Right ventricle myocardium inferior (tissue), 1 donor: ENCODE measurements around the gene WDR27. TPM values are rescaled to one million over a fixed set of nuclear protein-coding genes. Genes with fewer than 3 reads are reported as not detected.
A peak's percentile ranks its signal among the peaks of the same experiment; 100 is the strongest.
"Not testable (repeated sequence)": the region's sequence is repeated elsewhere in the genome, so short reads cannot be mapped to it uniquely, and the experiment has no call there.

Source experiments
- ATAC-seq: fragments of 200-7000 bp; cut with Tn5 transposase; one replicate; pipeline ENCODE4 v1.9.1; 2020; ENCODE audit warnings: mild to moderate bottlenecking, moderate library complexity
- DNase-seq: peaks from one replicate; pipeline ENCODE4 v3.0.0; 2021; ENCODE audit errors: missing footprints
- intact Hi-C: fragments of 100-400 bp; cut with DNase I; formaldehyde crosslinking; loops from one replicate; pipeline ENCODE4 v1.11.0; 2022
- total RNA-seq: library from RNA; stranded (reverse); fragmentation: NEBNext Ultra II Directional; extraction: Animal tissue kit (Norgen Biotek cat#: 25700); gene quantifications from one replicate; pipeline ENCODE4 v1.2.1, GENCODE V29; 2021
- donor health status: DM: no; HTN: yes; CAD: no; lungs with severe emphysema.

Gene WDR27
- total RNA-seq, 1 donor from 2014 or later: 9.6 TPM

DNA sequence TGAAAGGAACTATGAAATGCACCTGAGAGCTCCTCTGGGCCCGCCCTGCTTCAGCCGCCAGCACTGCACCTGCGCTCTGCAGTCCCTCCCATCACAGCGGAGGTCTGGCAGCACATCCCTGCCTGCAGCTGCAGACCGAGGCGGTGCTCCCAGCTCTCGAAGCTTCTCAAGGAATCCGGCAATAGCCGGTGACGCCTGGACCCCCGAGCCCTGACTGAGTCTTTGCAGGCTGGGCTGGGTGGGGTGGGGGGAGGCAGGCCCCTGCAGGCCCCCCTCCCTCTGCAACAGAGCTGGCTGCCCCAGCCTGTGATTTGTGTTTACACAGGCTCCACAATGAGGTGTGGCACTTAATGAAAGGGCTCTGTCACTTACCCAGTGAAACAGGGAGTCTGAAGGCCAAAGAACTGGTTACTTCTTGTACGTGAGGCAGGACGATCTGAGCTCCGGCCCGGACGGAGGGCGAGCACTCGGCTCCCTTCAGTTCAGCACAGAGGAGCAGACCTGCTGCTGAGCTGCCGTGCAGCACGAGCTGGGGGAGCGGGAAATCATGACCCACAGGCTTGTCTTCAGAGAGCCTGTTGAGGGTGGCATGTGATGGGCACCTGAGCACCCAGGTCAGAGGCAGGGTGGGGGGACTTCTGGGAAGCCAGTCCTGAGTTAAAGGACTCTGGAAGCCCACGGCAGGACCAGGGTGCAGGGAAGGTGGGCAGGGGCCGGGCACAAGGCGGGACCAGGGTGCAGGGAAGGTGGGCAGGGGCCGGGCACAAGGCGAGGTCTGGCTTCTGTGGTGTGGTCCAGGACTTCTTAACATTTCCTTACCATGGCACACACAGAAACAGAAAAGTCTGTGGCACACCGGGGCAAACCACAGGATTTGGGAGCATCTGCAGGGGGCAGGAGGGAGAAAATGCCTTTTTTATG lies 255.9 kb downstream of the WDR27 start:
- ATAC-seq: no peak
- DNase-seq: no peak
- intact Hi-C loops: no loop called here

DNA sequence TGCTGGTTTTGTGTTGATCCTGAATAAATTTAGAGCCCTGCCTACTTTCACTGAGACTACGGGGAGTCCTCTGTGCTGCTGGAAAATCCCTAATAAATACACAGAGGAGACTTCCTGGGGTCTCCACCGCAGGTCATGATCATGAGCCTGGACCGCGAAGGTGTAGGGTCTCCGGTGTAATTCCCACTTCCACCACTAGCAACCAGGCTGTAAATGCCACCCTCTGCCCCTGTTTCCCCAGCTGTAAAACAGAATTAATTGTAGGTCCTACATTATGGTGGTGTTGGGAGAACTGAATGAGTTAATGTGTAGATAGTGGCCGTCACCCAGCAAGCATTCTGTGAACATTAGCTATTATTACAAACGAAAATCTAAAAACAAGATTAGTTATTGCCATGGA lies 256.6 kb downstream of the WDR27 start:
- DNase-seq (no peak), ATAC-seq (no peak)
- intact Hi-C loops: no loop called here

DNA sequence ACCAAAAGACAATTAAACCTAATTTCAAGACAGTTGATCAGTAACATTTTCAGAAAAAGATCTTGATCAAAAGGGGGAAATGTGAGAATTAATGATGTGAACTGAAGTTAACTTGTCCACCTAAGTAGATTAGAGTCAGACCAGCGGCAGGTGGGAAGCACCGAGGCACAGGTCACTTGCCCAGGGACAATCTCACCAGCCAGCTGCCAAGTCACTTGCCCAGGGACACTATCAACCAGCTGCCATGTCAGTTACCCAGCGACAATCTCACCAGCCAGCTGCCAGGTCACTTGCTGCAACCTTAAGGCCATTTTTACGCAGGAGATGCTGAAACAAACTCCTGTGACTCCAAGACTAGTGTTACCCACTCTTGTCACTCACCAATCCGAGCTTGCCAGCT lies 260.5 kb downstream of the WDR27 start:
- intact Hi-C loops: no loop called here
- DNase-seq (no peak), ATAC-seq (no peak)

DNA sequence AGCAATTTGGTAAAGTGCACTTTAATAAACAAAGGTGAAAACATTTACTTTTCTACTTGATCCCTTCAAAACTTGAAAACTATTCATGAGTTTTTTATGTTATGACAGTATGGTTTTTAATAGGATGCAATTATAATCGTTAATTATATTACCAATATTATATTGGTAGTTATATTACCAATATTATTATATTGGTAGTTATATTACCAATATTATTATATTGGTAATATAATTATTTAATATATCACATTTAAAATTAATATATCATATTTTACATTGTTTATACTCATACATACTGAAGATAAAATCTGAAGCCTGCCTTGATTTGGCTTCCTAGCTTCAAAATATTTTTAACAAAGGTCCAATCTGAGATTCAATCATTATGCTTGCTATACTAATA lies 262.1 kb downstream of the WDR27 start:
- intact Hi-C loops: no loop called here
- no peak for ATAC-seq
- no peak for DNase-seq

DNA sequence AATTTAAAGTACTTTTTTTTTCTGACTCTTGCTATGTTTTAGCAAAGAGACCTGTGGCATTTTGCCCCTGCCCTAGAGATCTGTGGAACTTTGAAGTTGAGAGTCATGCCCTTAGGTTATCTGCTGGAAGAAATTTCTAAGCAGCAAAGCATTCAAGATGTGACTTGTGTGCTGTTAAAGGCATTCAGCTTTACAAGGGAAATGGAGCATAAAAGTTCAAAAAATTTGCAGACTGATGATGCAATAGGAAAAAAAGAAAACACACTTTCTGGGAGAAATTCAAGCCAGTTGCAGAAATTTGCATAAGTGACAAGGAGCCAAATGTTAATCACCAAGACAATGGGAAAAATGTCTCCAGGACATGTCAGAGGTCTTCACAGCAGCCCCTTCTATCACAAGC lies 267.3 kb downstream of the WDR27 start:
- intact Hi-C loops, ATAC-seq, DNase-seq: not testable (repeated sequence)

DNA sequence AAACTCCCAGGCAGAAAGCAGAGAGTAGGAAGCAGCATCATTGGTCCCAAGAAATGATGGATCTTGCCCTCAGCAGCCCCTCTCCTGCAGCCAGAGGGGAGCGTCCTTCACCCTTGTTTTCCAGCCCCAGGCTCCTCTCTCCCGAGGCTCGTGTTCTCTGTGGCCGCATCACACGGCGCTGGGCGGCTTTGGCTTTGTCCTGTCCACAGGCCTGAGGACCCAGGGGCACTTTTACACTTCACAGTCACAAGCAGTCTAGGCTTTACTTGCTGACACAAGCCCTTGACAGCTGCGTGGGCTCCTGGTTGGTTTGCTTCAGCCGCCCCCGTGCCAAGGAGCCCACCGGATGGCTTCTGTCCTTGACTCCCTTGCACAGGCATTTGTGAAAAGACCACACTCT lies 272.8 kb downstream of the WDR27 start:
- intact Hi-C loops: no loop called here
- DNase-seq: peak; percentile 60
- ATAC-seq: no peak

DNA sequence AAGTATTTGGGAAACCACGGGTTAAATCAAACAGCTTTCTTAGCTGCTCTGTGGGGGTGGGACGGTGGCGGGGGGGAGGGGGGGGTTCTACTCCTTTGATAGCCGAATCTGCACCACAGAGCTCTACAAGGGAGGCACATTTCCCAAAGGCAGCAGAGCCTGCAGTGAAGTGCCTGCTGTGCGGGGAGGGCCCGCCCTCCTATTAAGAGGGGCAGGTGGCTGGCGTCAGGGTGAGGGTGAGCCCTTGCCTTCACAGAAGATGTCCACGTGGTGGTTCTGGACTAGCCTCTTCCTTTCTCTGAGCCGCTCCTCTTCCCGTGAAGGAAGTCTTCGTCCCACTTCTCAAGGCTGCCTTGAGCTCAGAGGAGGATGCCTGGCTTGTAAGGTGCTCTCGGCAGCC lies 273.3 kb downstream of the WDR27 start:
- ATAC-seq (peak; percentile 60), DNase-seq (peak; percentile 73)
- intact Hi-C loops: no loop called here

DNA sequence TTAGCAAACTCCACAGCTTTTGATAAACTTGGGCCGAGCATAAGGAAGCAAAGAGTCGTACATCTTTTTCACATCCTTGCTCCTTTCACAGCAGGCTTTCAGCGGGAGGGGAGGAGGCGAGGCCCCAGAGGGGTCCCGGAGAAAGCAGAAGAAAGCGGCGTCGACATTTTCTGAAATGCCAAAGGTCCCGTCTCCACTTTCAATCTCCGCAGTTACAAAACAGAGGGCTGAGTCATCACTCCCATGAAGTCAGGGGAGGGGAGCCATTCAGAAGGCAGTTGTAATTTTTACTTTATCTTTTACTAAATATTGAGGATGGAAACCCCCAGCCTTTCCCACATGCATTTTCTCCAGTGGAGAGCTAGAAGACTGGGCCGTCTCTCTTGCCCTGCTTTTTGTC lies 274.0 kb downstream of the WDR27 start:
- ATAC-seq (peak; percentile 83), DNase-seq (no peak)
- intact Hi-C loops: no loop called here

DNA sequence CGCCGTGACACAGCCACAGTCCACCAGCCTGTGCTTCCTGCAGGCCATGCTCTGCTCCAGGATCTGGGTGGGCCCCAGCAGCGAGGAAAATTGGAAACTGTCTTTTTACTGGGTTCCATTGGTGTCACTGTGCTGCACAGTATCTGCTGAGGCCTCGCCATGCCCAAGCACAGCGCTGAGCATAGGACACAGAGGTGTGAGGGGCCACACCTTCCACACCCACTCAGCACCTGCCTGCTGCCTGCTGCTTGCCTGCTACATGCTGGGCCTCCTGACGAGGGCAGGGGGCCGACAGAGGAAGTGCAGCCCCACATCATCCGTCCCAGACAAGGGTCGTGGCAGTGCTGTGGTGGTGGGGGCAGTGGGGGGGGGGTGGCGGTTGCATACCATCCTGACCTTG lies 275.2 kb downstream of the WDR27 start:
- intact Hi-C loops: no loop called here
- DNase-seq: no peak
- no peak for ATAC-seq

DNA sequence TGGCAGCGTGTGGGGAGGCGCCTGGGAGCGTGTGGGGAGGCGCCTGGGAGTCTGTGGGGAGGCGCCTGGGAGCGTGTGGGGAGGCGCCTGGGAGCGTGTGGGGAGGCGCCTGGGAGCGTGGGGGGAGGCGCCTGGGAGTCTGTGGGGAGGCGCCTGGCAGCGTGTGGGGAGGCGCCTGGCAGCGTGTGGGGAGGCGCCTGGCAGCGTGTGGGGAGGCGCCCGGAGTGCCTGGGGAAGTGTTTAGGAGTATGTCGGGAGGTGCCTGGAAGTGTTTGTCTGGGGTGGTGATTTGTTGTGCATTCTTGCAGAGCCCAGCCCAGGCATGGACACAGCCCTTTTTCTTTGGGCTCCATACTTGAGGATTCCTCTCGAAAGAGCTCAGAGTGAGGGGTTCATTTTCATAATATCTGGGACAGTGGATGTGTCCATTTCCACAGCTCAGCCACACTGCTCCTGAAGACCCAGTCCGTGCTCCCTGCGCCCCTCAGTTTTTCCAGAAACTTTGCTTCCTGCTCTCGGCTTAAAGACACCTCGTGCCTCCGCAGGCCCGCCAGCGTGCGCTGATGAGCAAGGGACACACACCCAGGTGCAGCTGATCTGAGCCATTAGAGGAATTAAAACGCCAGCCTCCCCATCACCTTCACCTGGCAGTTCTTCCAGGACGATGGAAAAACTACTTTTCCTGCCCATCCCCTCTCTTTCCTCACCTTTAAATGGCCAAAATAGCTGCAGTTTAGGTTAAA lies 276.0 kb downstream of the WDR27 start:
- DNase-seq: peak; percentile 54
- ATAC-seq: no peak
- intact Hi-C loops: no loop called here

DNA sequence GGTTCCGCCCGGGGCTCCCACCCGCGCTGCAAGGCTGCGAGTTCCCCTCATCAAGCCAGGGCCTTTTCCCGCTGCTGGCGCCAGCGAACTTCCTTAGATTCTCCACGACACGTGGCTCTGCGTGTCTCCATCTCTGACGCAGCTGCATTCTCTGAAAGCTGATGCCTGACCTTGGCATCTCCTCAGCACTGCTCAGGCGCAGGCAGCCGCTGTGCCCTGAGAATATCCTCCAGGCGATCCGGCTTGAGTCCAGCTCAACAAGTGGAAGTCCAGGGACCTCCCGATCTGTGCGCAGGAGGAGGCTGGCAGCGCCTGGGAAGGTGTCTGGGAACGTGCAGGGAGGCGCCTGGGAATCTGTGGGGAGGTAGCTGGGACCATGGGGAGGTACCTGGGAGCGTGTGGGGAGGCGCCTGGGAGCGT lies 277.0 kb downstream of the WDR27 start:
- no peak for ATAC-seq
- intact Hi-C loops: no loop called here

DNA sequence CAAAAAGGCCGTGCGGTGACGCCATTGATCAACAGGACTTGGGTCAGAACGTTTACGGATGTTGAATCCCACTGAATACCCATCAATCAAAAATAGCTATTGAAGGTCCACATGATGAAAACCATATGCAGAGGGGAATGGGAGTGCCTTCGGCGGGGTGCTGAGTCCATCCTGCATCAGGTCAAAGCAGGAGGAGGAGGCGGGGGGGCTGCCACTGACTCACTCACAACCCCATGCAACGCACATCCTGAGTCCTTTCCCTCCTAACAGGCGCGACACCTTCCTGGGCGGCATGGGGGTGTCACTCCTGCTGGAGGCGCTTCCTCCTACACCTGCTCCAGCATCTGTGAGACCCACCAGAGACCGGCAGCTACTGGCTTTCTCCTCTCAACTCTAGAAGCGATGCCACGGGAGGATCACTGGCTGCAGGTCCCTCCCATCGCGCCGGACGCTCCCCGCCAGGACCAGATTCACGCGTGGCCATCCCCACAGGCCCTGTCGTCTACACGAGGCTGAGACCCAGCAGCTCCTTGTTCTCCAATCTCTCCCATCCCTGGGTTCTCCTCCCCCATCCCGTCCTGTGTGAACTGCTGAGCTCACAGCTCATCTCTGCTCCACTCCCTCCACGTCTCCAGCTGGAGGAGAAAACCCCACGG lies 277.6 kb downstream of the WDR27 start:
- no peak for ATAC-seq
- DNase-seq: no peak
- intact Hi-C loops: no loop called here

More for the DNA sequence above, 277.0 kb downstream of the WDR27 start:
- peak; percentile 67 for DNase-seq

DNA sequence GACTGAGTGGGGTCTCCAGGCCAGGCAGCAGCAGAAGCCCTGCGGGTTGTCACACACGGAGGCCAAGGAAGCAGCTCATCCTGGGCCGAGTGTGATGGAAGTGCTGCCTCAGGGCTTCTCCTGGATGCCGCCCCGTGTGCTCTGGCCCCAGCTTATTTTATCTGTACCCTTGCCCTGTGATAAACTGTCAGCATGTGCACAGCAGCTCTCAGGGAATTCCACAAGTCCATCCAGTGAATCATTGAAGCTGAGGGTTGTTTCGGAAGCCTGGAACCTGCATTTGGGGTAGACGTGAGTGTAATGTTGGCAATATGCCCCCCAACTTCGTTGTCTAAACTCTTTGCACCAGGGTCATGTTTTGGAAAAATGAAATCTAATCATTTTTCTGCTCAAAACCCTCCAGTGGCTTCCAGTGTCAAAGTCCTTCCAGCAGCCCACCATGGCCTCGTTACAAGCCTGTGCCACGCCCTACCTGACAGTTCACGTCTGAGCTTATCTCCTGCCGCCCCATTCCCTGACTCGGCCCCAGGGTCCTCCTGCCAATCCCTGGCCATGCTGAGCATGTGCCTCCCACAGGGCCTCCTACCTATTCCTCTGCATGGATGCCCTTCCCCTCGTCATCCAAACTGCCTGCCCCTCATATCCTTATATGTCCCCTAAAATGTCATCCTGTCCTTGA lies 280.1 kb downstream of the WDR27 start:
- no peak for ATAC-seq
- peak; percentile 32 for DNase-seq
- intact Hi-C loops: no loop called here

DNA sequence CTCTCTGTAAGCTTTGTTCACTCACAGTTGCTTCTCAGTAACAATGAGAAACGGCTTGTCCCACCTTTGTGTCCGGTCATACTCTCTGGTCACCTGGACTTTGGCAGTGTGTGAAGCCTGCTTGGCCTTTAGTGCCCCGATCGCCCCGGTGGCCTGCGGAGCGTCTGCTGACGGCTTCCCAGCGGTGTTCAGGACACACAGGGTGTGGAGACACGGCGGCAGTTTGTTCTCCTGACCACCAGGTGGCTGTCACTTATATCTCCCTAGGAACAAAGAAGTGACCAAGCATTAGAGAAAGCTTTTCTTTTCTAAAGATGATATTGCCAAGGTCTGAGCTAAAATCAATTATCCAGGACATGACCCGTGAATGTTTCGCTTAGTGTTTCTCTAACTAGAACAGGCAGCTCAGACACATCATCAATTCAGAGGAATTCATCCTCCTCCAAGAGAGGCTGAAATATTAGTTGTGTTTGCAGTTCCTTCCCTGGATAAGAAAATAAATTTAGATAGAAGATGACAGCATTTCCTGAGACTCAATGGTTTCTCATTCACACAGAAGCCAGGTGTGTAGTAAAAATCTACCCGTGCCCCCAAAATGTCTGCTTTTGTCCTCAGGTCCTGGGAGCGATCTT lies 280.8 kb downstream of the WDR27 start:
- no peak for ATAC-seq
- intact Hi-C loops: no loop called here
- DNase-seq: no peak

DNA sequence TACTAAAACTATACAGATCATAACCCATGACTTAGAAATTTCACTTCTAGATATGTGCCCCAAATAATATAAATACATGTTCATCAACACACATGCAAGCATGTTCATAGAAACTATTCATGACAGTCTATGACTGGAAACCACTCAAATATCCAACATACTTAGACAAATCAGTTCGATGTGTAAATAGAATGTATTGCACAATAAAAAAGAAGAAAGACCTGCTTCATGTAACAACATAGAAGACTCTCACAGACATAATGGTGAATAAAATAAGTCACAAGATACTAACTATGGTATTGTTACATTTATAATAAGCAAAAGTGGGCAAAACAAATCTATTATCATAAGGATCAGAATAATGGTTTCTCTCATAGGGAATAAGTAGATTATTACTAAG lies 284.7 kb downstream of the WDR27 start:
- DNase-seq (no peak), ATAC-seq (no peak)
- intact Hi-C loops: no loop called here

DNA sequence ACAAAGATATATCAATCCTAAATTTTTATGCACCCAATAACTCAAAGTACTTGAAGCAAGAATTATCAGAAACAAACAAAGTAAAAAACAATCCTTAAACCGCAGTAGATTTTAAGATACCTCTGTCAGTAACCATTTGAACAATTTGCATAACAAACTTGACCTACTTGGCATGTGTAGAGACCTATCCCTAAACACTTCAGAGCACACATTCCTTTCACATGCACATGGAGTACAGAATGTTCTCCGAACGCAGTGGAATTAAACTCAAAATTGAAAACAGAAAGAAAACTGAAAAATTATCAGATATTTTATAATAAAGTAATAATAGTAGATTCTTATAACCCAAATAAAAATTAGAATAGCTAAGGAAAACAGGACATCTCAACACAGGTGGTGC lies 285.6 kb downstream of the WDR27 start:
- DNase-seq (no peak), ATAC-seq (no peak)
- intact Hi-C loops: no loop called here

DNA sequence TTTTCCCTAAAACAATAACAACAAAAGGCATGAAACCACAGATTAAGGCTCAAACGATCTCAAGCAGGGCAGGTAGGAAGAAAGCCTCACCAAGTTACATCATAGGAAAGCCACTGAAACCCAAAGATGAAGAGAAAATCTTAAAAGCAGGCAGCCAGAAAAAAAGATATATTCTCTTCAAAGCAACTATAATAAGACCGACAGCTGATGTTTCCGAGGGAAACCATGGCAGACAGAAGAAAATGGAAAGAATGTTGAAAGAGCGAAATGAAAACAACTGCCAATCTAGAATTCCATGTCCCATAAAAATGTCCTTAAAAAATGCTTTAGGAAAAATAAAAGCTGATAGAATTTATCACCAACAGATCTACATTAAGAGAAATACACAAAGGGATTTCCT lies 286.6 kb downstream of the WDR27 start:
- intact Hi-C loops: no loop called here
- ATAC-seq: no peak
- DNase-seq: no peak

DNA sequence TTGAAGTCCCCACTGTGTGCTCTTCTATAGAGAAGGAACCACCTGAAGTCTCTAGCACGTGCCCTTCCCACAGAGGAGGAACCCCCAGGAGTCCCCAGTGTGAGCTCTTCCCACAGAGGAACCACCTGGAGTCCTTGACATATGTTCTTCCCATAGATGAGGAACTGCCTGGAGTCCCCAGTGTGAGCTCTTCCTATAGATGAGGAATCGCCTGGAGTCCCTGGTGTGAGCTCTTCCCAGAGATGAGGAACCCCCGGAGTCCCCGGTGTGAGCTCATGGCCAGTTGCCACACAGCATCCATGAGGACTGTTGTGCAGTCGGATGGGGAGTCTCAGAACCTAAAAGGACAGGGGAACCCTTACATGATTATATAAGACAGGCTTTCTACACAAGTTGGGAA lies 290.1 kb downstream of the WDR27 start:
- intact Hi-C loops: no loop called here
- ATAC-seq (no peak), DNase-seq (no peak)

DNA sequence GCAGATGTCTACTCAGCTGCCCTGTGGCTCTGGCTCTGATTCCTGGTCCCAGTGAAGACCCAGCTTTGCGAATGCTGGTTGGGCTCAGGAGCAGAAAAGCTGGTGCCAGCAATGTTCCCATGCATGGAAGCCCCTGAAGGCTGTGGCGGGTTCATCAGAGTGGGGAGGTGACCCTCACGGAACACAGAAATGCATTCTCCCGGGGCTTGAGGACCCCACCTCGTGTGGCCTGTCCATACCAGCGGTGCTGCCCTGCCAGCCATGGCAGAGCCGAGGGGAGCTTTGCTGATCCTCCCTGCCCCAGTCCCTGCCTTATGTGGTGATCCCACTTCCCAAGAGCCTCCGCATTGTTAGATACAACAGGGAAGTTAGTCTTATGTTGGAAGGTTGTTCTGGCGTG lies 290.5 kb downstream of the WDR27 start:
- intact Hi-C loops: no loop called here
- DNase-seq (no peak), ATAC-seq (no peak)
